ENCODE measurements around the gene ENOX1.

Gene ENOX1

DNA sequence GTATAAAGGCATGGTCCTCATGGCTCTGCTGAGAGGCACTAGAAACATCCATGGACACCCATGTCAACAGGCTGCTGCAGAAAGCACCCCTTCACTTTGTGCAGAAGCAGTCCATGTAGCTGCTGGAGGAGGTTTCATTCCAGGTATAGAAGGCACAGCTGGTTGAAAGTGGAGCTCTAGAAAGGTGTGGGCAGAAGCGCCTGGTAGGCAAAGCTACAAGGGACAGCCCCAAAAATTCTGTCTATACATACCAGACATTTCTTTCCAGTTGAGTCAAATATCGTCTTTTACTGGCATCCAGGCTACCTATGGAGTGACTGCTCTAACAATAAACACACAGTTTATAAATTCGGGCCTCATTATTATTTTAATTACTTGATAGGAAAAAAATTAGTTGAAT lies 129.3 kb downstream of the ENOX1 start:
- Histone ChIP-seq H3K9me3 (no peaks in the 10 kb centered on the region), H3K36me3 (no peaks in the 10 kb centered on the region), H3K4me1 (no peaks in the 10 kb centered on the region), H3K4me3 (no peak overlapping the region), H3K27ac (no peak overlapping the region), H3K27me3 (no peaks in the 10 kb centered on the region)
- no peak for DNase-seq
- intact Hi-C loops (cut with DNase I; ENCODE audit: low total_unique reads), result no loop called here
- TF ChIP-seq, protein P1, sequence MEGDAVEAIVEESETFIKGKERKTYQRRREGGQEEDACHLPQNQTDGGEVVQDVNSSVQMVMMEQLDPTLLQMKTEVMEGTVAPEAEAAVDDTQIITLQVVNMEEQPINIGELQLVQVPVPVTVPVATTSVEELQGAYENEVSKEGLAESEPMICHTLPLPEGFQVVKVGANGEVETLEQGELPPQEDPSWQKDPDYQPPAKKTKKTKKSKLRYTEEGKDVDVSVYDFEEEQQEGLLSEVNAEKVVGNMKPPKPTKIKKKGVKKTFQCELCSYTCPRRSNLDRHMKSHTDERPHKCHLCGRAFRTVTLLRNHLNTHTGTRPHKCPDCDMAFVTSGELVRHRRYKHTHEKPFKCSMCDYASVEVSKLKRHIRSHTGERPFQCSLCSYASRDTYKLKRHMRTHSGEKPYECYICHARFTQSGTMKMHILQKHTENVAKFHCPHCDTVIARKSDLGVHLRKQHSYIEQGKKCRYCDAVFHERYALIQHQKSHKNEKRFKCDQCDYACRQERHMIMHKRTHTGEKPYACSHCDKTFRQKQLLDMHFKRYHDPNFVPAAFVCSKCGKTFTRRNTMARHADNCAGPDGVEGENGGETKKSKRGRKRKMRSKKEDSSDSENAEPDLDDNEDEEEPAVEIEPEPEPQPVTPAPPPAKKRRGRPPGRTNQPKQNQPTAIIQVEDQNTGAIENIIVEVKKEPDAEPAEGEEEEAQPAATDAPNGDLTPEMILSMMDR (IDR thresholded peaks at IDR 0.05), result no peak

DNA sequence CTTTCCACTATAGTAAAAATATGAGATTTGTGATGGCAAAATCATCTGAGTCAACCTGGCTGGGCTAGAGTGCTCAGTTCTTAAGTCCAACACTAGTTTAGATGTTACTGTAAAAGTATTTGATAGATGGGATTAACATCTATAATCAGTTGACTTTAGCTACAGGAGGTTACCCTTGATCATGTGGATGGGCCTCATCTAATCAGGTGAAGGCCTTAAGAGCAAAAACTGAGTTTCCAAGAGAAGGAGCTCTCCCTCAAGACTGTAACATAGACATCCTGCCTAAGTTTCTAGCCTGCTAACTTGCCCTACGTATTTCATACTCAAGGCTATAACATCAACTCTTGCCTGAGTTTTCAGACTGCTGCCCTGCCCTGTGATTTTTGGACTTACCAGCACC lies 132.8 kb downstream of the ENOX1 start:
- Histone ChIP-seq H3K4me3 (no peak overlapping the region), H3K4me1 (no peaks in the 10 kb centered on the region), H3K36me3 (no peaks in the 10 kb centered on the region), H3K27me3 (no peaks in the 10 kb centered on the region), H3K9me3 (no peaks in the 10 kb centered on the region), H3K27ac (no peak overlapping the region)
- TF ChIP-seq, protein P1 (IDR thresholded peaks at IDR 0.05), result no peak
- DNase-seq, result no peak
- intact Hi-C loops (cut with DNase I; ENCODE audit: low total_unique reads), result no loop called here

DNA sequence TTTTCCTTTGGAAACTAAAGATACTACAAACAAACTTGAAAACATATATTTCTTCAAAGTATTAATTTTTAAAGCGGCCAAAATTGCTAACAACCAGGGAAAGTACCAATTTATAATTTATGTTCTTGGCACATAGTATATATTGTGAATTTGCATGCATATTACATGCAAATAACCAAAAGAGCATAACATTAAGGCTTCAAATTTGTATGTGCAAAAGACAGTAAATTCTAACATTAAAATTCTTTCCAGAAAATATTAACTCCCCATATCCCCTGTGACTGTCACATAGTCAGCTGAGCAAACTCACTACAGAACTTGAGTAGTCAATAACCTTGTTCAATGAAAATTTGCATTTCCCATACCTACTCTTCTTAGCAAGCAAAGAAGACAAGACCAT lies 133.4 kb downstream of the ENOX1 start:
- H3K9me3 ChIP-seq, result no peaks in the 10 kb centered on the region
- no peak for DNase-seq
- H3K4me3 ChIP-seq, result no peak overlapping the region
- no peak overlapping the region for H3K27ac ChIP-seq
- H3K4me1 ChIP-seq, result no peaks in the 10 kb centered on the region
- intact Hi-C loops (cut with DNase I; ENCODE audit: low total_unique reads), result no loop called here
- TF ChIP-seq, protein P1 (IDR thresholded peaks at IDR 0.05), result no peak
- H3K36me3 ChIP-seq, result no peaks in the 10 kb centered on the region
- no peaks in the 10 kb centered on the region for H3K27me3 ChIP-seq

DNA sequence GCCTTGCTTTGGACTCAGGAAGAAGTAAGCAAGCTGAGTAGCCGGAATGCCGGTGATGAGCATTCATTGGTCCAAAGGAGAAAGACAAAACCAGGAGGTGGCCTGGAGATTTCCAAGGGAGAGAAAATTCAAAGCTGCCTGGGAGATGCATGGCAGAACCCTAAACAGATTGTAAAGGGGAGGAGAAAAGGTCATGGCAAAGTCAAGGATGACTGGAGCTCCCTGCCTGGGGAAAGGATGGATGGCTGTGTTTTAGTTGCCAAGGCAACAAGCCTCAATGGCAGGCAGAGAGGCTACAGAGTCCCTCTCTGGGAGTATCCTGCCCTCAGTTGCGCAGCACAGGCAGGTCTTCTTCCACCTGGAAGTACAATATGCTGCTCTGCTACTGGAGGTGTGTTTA lies 134.0 kb downstream of the ENOX1 start:
- Histone ChIP-seq H3K9me3 (no peaks in the 10 kb centered on the region), H3K27me3 (no peaks in the 10 kb centered on the region), H3K4me3 (no peak overlapping the region), H3K4me1 (no peaks in the 10 kb centered on the region), H3K36me3 (no peaks in the 10 kb centered on the region), H3K27ac (no peak overlapping the region)
- DNase-seq, result no peak
- intact Hi-C loops (cut with DNase I; ENCODE audit: low total_unique reads), result no loop called here
- TF ChIP-seq, protein P1 (IDR thresholded peaks at IDR 0.05), result no peak

DNA sequence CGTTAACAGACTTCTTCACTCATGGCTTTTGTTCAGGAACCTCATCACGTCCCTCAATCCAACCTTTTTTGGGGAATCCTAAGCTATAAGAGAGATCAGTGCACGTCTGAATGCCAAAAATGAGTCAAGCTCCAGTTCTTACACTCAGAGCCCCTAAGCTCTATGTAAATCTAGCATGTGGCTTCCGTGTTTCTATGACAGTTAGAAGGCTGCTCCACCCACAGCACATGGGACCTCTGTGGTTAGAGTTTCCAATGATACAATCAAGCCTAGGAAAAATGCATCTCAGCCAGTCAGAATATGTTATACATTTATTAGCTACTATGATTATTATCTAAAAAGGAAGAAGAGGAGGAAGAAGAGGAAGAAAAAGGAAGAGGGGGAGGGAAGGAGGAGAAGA lies 135.9 kb downstream of the ENOX1 start:
- Histone ChIP-seq H3K27ac (no peak overlapping the region), H3K4me3 (no peak overlapping the region), H3K9me3 (no peaks in the 10 kb centered on the region), H3K4me1 (no peaks in the 10 kb centered on the region), H3K36me3 (no peaks in the 10 kb centered on the region), H3K27me3 (no peaks in the 10 kb centered on the region)
- intact Hi-C loops (cut with DNase I; ENCODE audit: low total_unique reads), result no loop called here
- no peak for DNase-seq
- TF ChIP-seq, protein P1 (IDR thresholded peaks at IDR 0.05), result no peak

DNA sequence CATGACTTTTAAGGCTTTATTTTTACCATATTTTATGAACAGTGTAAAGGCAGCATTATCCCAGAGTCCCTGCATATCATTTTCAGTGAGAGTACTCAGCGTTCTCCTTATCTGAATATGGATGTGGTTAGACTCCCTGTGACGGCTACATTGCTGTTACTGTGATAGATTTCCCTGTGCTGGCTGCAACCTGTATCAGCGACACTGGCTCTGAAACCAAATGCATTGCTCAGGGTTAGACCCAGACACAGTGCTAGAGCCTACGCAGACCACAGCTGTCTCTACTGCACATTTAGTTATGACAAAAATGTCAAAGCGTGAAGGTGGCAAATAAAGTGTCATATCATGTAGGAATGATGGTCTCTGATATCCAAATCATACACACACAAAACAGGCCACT lies 138.0 kb downstream of the ENOX1 start:
- Histone ChIP-seq H3K9me3 (no peaks in the 10 kb centered on the region), H3K27me3 (no peaks in the 10 kb centered on the region), H3K27ac (no peak overlapping the region), H3K4me3 (no peak overlapping the region), H3K36me3 (no peaks in the 10 kb centered on the region), H3K4me1 (no peaks in the 10 kb centered on the region)
- TF ChIP-seq, protein P1 (IDR thresholded peaks at IDR 0.05), result no peak
- intact Hi-C loops (cut with DNase I; ENCODE audit: low total_unique reads), result no loop called here
- no peak for DNase-seq

Measured in tibial artery (tissue), 4 donors.